Choroid plexus epithelial cell (primary cell): ENCODE results near the gene GNA12.
A peak's percentile ranks its signal among the peaks of the same experiment; 100 is the strongest.
"Not testable (repeated sequence)": the region's sequence is repeated elsewhere in the genome, so short reads cannot be mapped to it uniquely, and the experiment has no call there.

ENCODE experiments used
- DNase-seq: peaks from one replicate; pipeline ENCODE4 v3.0.0-alpha.2; 2010; ENCODE audit warnings: low read depth
- H3K4me3 ChIP-seq: 2 replicates; pipeline ENCODE4 v1.5.1; 2011; ENCODE audit warnings: low read depth, mild to moderate bottlenecking, control low read depth, low read length, moderate library complexity
- CTCF ChIP-seq: conservative IDR thresholded peaks from 2 replicates; pipeline ENCODE4 v1.5.1; 2011; ENCODE audit warnings: low read depth, mild to moderate bottlenecking, control low read depth, inconsistent platforms, low read length, moderate library complexity

The GNA12 gene

GRCh38 chr7:2681929-2682799 is 161.9 kb downstream of the GNA12 start:
- DNase-seq, result no peak
- no peak for TF ChIP-seq CTCF
- H3K4me3 ChIP-seq, result no peak overlapping the region

- TF ChIP-seq CTCF, result peak; percentile 82
- peak; percentile 72 for DNase-seq
- no peak overlapping the region for H3K4me3 ChIP-seq
Observed at GRCh38 chr7:2680792-2681490, 163.2 kb downstream of the GNA12 start.

DNA sequence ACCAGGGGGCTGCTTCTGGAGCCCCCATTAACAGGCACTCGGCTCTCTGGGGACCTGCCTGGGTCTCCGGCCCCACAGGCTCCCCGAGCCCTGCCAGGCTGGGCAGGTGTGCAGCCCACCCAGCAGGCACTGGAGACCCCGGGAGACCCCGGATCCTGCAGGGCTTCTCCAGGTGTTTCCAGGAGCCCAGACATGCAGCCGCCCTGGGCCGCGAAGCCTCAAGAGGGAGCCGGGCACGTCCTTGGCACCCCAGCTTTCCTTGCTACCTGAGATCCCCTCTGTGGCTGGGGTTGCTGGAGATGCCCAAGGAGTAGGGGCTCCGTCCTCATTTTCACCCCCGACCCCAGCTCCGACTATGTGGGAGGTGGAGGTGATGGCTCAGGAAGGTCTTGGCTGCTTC is 163.9 kb downstream of the GNA12 start:
- no peak for TF ChIP-seq CTCF
- no peak for DNase-seq
- H3K4me3 ChIP-seq, result no peak overlapping the region

GRCh38 chr7:2679135-2680127 is 164.7 kb downstream of the GNA12 start:
- not testable (repeated sequence) for H3K4me3 ChIP-seq, DNase-seq

DNA sequence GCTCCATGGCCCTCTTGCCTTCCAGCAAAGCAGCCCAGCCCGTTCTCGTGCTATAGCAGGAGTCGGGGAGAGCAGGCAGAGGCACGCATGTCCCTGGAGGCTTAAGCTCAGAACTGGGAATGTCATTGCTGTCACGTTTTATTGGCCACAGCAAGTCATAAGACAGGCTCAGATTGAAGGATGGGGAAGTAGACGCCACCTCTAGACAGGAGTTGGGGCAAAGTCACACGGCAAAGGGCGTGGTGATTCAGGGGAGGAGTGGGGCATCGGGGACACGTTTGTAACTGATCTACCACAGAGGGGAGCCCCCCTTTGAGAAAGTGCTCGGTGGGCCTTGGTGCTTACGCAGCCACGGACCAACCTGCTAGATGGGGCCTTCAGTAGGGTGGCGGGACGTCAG is 165.7 kb downstream of the GNA12 start:
- not testable (repeated sequence) for H3K4me3 ChIP-seq, DNase-seq
